NCI-H146 treated with DMSO at 0.1 percent for 48 hours (cell line): ENCODE data around the gene ING4.

Source experiments
- DNase-seq: peaks from one replicate; lab custom pipeline; 2025; ENCODE audit not compliant: unreplicated experiment; lab: John Stamatoyannopoulos, UW

The ING4 gene

GRCh38 chr12:6688543-6688998 is 25.7 kb upstream of the ING4 start:
- no peak for DNase-seq

DNA sequence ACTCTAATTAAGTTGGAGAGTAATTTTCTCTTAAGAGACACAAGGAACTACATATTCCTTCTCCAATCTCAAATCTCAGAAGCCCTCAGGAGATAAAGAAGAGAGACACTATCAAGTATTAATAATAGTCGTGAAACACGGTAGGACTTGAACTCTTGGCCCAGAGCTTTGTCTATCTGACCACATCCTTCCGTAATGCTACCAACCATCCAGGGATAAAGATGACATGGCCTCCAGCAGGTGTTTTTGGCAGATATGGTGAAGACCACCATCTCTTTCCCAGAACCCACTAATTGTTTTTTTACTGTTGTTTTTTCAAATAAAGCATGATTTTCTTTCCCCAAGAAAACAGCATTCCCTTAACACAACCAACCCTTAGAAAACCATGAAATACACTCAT is 22.9 kb upstream of the ING4 start:
- no peak for DNase-seq

- peak; percentile 65 for DNase-seq
Observed at GRCh38 chr12:6684609-6685008, 21.7 kb upstream of the ING4 start.

GRCh38 chr12:6676962-6677361 is 14.0 kb upstream of the ING4 start:
- DNase-seq, result no peak

DNA sequence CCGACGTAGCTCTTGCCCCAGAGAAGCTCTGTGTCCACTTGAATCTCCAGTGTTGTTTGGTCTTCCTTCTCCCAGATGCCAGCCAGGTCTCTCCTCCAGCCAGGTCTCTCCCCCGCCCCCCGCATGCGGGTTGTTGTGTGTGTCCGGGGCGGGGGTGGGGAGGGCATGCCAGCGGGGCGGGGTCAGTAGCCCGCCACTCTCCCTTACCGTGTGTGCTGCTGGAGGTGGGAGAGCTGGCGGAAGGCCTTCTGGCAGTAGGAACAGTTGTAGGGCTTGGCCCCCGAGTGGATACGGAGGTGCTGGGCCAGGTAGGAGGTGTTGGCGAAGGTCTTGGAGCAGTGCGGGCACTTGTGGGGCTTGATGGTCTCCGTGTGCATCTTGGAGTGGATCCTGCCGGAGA is 9.2 kb upstream of the ING4 start:
- no peak for DNase-seq

DNA sequence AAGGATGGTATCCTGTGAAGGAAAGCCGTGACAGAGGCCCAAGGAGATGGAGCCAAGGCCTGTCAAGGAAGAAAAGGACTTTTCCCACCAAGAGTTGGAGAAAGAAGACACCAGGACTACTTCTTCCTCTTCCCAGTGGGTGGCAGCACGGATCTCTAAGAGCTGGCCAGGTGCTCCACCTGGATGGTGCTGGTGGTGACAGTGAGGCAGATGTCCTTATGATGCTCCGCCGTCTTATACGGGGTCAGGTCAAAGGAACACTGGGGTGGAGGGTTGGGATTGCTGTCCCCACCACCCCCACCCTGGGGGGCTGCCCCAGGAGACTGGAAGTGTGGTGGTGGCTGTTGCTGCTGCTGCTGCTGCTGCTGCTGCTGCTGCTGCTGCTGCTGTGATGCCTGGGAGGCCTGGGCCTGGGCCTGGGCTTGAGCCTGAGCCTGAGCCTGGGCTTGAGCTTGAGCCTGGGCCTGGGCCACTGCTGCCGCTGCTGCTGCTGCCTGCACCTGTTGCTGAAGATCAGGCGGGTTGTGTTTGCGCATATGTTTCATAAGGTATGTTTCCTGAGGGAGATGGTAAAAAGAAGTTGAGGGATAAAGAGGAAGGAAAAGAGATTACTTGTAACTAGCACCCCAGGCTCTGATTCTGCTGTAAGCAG is 4.8 kb upstream of the ING4 start:
- no peak for DNase-seq

GRCh38 chr12:6666211-6666610 is 3.3 kb upstream of the ING4 start:
- no peak for DNase-seq

DNA sequence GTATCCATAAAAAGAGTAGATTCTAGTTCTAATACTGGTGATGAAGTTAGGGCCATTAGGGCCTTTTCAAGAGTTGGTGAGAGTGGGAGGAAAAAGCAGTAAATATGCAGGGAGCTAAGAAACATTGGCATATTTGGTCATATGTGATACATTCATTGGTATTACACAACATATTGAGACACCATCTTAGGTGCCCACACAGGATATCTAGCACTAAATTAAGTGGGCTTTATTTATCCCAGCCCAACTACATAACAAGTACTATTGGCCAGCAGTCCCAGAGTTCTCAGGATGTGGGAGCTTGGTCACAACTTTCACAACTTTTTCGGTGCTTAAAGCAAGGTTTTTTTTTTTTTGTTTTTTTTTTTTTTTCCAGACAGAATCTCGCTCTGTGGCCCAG is 2.0 kb upstream of the ING4 start:
- DNase-seq, result no peak

DNA sequence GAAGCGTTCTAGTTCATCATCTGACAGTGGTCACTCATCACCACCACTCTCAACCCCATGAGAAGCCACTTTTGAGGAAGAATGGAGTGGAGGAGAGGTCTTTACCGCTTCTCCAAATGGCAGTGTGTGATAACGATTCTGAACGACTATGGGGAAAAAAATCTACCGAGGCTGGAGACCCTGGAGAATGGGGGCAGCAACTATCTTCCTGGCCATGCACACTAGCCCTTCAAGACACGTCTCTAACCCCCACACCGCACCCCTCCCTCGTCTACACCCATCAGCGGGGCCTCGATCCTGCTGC is 365 bp downstream of the ING4 start:
- no peak for DNase-seq

DNA sequence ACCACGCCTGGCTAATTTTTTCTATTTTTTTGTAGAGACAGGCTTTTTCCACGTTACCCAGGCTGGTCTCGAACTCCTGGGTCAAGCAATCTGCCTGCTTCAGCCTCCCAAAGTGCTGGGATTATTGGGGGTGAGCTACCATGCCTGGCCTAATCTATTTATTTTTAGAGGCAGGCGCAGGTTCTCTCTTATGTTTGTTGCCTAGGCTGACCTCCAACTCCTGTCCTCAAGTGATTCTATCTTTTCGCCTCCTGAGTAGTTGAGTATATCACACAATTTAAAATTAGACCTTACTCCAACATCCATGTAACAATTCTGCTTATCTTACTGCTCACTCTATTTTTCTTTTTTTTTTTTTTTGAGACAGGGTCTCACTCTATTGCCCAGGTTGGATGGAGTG is 8.9 kb downstream of the ING4 start:
- DNase-seq, result no peak

GRCh38 chr12:6653342-6653741 is 9.6 kb downstream of the ING4 start:
- no peak for DNase-seq

- DNase-seq, result no peak
Observed at GRCh38 chr12:6652391-6652790, 10.5 kb downstream of the ING4 start.

- DNase-seq, result no peak
Observed at GRCh38 chr12:6650832-6651231, 12.1 kb downstream of the ING4 start.

DNA sequence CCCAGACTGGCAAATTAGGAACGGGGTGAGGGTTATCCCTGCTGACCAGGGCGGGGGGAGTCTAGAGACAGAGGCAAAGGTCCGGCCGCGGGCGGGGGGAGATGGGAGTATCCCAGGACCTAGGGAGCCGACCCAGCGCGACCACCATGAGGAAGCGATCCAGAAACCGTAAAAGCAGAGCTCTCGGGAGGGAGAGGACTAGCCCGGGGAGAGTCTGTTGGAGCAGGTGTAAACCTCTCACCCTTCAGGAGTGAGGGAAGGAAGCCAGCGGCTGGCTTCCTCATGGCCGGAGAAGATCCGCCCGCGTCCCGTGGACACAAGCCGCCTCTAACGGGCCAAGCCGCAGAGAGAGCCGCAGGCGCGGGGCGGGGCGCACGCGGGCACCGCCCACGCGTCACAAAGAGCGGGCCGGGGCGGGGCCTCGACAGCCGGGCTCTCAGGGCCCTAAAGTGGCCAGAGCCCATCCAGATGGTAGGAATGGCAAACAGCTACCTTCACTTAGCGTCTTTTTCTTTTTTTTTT is 15.8 kb downstream of the ING4 start, which contains the start of gene ACRBP:
TSS of gene ACRBP (minus strand) at position 350 of the 522 bp plus-strand sequence. CDS start at position 284, 66 bp downstream.
- DNase-seq, result peak; percentile 79

GRCh38 chr12:6646276-6647082 is 16.4 kb downstream of the ING4 start:
- DNase-seq, result peak; percentile 74

DNA sequence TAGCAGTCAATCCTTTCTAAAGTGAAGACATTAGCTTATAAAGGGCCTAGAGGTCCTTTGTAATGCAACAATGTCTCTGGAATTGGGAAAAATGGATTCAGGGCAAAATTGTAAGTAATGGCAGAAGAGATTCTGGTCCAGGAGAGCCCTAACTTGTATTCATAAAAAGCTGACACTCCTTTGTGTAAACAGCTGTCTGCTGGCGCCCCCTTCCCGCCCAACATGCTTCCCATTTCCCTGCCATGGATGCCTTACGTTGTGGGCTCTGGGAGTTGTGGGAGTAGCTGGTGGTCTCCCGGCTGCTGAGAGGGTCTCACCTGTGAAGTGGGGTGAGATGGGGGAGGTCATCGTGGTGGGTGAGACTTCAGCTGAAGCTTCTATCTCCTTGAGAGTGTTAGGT is 18.0 kb downstream of the ING4 start:
- peak; percentile 54 for DNase-seq

- no peak for DNase-seq
Observed at GRCh38 chr12:6644257-6644596, 18.7 kb downstream of the ING4 start.

DNA sequence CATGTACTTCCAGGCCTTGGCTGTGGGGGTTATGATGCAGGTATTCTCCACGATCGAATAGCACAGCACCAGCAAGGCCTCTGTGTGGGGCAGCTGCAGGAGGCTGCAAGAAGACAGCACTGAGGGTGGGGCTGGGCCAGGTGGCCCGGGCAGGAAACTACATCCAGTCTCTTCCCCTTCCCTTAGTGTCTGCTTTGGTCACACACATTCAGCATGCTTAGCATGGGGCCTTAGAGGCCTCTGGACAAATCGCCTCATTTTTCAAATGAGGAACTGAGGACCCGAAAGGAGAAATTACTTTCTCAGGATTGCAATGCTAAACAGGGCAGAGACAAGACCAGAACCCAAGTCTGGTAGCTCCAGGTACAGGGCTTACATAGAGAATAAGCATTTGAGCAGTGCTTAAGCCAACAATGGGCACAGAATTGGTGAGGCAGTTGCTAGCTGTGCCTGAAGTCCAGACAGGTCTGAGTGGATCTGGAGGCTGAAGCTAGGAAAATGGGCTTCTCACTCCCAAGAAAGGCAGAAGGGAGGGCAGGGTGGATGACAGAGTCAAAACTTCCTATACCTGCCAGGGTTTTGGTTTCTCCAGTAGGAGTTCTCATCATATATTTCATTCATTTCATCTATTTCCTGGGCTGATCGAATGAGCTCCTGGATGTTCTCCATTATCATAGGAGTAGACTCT is 19.2 kb downstream of the ING4 start:
- DNase-seq, result no peak

DNA sequence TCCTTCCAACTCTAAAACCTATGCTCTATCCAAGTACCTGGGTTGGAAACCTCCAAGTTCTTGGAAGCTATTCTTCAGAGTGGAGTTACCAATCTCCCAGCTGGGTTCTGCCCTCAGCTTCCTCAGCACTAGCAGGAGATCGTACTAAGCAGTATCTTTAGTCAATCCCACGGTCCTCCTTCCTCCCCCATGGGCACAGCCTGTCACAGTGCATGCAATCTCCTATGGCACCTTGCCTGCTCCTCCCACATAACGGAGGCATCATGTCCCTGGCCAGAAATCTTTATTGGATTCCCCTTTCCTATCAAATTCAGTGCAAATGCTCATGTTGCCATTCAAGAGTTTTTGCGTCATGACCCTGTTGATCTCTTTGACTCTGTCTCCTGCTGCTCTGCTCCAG is 21.8 kb downstream of the ING4 start:
- DNase-seq, result no peak

GRCh38 chr12:6640497-6640896 is 22.4 kb downstream of the ING4 start:
- no peak for DNase-seq

DNA sequence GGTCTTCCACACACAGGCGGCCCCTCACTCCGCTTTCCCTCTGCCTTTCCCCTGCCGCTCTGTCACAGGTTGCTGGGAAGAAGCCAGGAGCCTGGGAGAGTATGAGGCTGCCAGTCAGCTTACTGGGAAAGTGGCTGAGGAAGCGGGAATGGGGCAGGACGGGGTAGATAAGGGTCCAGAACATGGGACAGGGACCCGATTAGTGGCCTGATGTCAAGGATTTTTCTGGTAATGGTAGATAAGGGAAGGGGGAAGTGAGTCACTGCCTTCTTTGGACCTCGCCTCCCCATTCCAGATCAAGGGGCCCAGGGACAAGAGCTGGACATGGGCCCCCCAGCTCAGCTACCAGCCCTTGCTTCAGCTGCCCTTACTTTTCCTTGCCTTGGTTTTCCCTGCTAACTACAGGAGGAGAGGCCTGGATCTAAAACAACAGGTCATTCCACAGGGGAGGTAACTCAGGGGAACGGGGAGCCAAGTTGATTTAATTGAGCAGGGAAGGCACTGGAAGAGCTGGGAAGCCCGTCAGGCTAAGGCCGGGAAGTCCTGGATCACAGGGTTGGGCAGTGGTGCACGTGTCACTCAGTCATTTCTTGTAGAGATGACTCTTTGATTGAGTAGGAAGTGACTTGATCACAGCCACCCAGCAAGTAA is 23.6 kb downstream of the ING4 start:
- DNase-seq, result no peak
